ENCODE data around the gene BAIAP2. TPM values are rescaled to one million over a fixed set of nuclear protein-coding genes. Genes with fewer than 3 reads are reported as not detected.

The BAIAP2 gene
- polyA plus RNA-seq, 3 donors = 8.6 to 17.0 (median 11.2) TPM

- no peaks in the 10 kb centered on the region for H3K9me3 ChIP-seq (replicated peaks in 1 of 2; ENCODE audit: control insufficient read depth in 1 of 2, insufficient read depth in 1 of 2, low read length in 2 of 2)
- no peaks in the 10 kb centered on the region for H3K27me3 ChIP-seq (ENCODE audit: control insufficient read depth in 2 of 2, insufficient read depth in 2 of 2, low read length in 2 of 2)
- H3K4me1 Mint-ChIP-seq = peaks cover 5% of the 10 kb centered on the region
- H4K20me1 ChIP-seq (ENCODE audit: insufficient read depth, low read length) = no peaks in the 10 kb centered on the region
- H3K27ac Mint-ChIP-seq = peak overlapping the region in 1 of 7 donors; percentile 53
- no peaks in the 10 kb centered on the region for H3K4me1 ChIP-seq (ENCODE audit: control insufficient read depth in 1 of 2, insufficient read depth in 2 of 2, low read length in 2 of 2)
- H3K27ac ChIP-seq (ENCODE audit: low read depth in 1 of 2, low read length in 2 of 2) = no peak overlapping the region
- 80% methylated on average over 18 of the region's 22 CpGs for WGBS (ENCODE audit: insufficient coverage)
- peaks cover 2 to 6% of the 10 kb centered on the region in 2 donors for H3K36me3 ChIP-seq (replicated peaks in 1 of 2; ENCODE audit: control insufficient read depth in 1 of 2, insufficient read depth in 2 of 2, low read length in 2 of 2)
- TF ChIP-seq CTCF (IDR thresholded peaks at IDR 0.05) = no peak
- peaks cover 0 to 2% (median 0%) of the 10 kb centered on the region in 7 donors for H3K9me3 Mint-ChIP-seq
- peaks cover 9 to 14% of the 10 kb centered on the region in 2 donors for H3K36me3 Mint-ChIP-seq
- H3K4me2 ChIP-seq (replicated peaks; ENCODE audit: extremely low read depth, low read length, poor library complexity, severe bottlenecking) = no peak overlapping the region
- H3K27me3 Mint-ChIP-seq (ENCODE audit: low read depth in 3 of 3) = peaks cover 0 to 4% (median 4%) of the 10 kb centered on the region in 3 donors
- intact Hi-C loops (cut with micrococcal nuclease) = no loop called here
- no peak overlapping the region for H3K4me3 ChIP-seq (replicated peaks in 1 of 3; ENCODE audit: low read depth in 2 of 3, low read length in 3 of 3)
- no peak overlapping the region for H2AFZ ChIP-seq (ENCODE audit: insufficient read depth, low read depth, low read length, poor library complexity, severe bottlenecking)
- no peak overlapping the region for H3K9ac ChIP-seq (ENCODE audit: insufficient read depth, low read length, poor library complexity, severe bottlenecking)
- no peaks in the 10 kb centered on the region for H3K79me2 ChIP-seq (ENCODE audit: insufficient read depth, low read length)
- DNase-seq = no peak
- no peak overlapping the region for H3K4me3 Mint-ChIP-seq
Observed at GRCh38 chr17:81063106-81064093, 28.4 kb downstream of the BAIAP2 start.

GRCh38 chr17:81064678-81065475, 29.9 kb downstream of the BAIAP2 start:
- Mint-ChIP-seq H3K9me3 (peaks cover 0 to 2% (median 0%) of the 10 kb centered on the region in 7 donors), H3K36me3 (peaks cover 9 to 14% of the 10 kb centered on the region in 2 donors), H3K4me3 (no peak overlapping the region), H3K4me1 (peaks cover 5% of the 10 kb centered on the region), H3K27me3 (ENCODE audit: low read depth in 3 of 3) (peaks cover 2 to 4% (median 4%) of the 10 kb centered on the region in 3 donors), H3K27ac (peak overlapping the region in 1 of 7 donors; percentile 58)
- no peaks in the 10 kb centered on the region for H4K20me1 ChIP-seq (ENCODE audit: insufficient read depth, low read length)
- intact Hi-C loops (cut with micrococcal nuclease) = no loop called here
- no peak for DNase-seq
- no peak overlapping the region for H3K4me3 ChIP-seq (replicated peaks in 1 of 3; ENCODE audit: low read depth in 2 of 3, low read length in 3 of 3)
- no peaks in the 10 kb centered on the region for H3K27me3 ChIP-seq (ENCODE audit: control insufficient read depth in 2 of 2, insufficient read depth in 2 of 2, low read length in 2 of 2)
- no peak for TF ChIP-seq CTCF (IDR thresholded peaks at IDR 0.05)
- H3K9ac ChIP-seq (ENCODE audit: insufficient read depth, low read length, poor library complexity, severe bottlenecking) = no peak overlapping the region
- no peaks in the 10 kb centered on the region for H3K4me1 ChIP-seq (ENCODE audit: control insufficient read depth in 1 of 2, insufficient read depth in 2 of 2, low read length in 2 of 2)
- no peak overlapping the region for H3K4me2 ChIP-seq (replicated peaks; ENCODE audit: extremely low read depth, low read length, poor library complexity, severe bottlenecking)
- H3K27ac ChIP-seq (ENCODE audit: low read depth in 1 of 2, low read length in 2 of 2) = no peak overlapping the region
- WGBS (ENCODE audit: insufficient coverage) = 98% methylated on average over 15 of the region's 19 CpGs
- H3K79me2 ChIP-seq (ENCODE audit: insufficient read depth, low read length) = no peaks in the 10 kb centered on the region
- no peaks in the 10 kb centered on the region for H3K9me3 ChIP-seq (replicated peaks in 1 of 2; ENCODE audit: control insufficient read depth in 1 of 2, insufficient read depth in 1 of 2, low read length in 2 of 2)
- H2AFZ ChIP-seq (ENCODE audit: insufficient read depth, low read depth, low read length, poor library complexity, severe bottlenecking) = no peak overlapping the region
- H3K36me3 ChIP-seq (replicated peaks in 1 of 2; ENCODE audit: control insufficient read depth in 1 of 2, insufficient read depth in 2 of 2, low read length in 2 of 2) = no peaks in the 10 kb centered on the region
